ENCODE data around the gene DPP4.

GRCh38 chr2:162012565-162013058 lies 61.4 kb downstream of the DPP4 start:
- TF ChIP-seq FEZF1 (tag by site-specific recombination; IDR thresholded peaks at IDR 0.05) (no peak), ZNF202 (tag by site-specific recombination; IDR thresholded peaks at IDR 0.05; ENCODE audit: borderline replicate concordance) (no peak), CTCF (tag by site-specific recombination; IDR thresholded peaks at IDR 0.05) (no peak), ZNF777 (tag by site-specific recombination; IDR thresholded peaks at IDR 0.05; ENCODE audit: borderline replicate concordance) (no peak), ZNF473 (tag by site-specific recombination; IDR thresholded peaks at IDR 0.05) (no peak), ZNF157 (tag by site-specific recombination; IDR thresholded peaks at IDR 0.05) (no peak)

Measured in HEK293 (cell line).